SK-MEL-5 (cell line): ENCODE data around the gene VWA8. TPM values are rescaled to one million over a fixed set of nuclear protein-coding genes. Genes with fewer than 3 reads are reported as not detected.
A peak's percentile ranks its signal among the peaks of the same experiment; 100 is the strongest.
"Not testable (repeated sequence)": the region's sequence is repeated elsewhere in the genome, so short reads cannot be mapped to it uniquely, and the experiment has no call there.

Source experiments
- DNase-seq: peaks from one replicate; pipeline ENCODE4 v3.0.0-alpha.2; 2016; ENCODE audit warnings: low read depth, low spot score
- in situ Hi-C: cut with HindIII; loops from 2 replicates; pipeline ENCODE4 v1.10.0; 2016; ENCODE audit warnings: low sequenced_read_pairs, high pct_unique_total_duplicates, low pct_unique_long_range_greater_than_20kb
- total RNA-seq: library from RNA; depleted of rRNA; stranded (reverse); fragments of >200 nt; shearing (Covaris generic); gene quantifications from 2 replicates; pipeline ENCODE4 v1.2.3, GENCODE V29; 2014

VWA8 gene
- total RNA-seq, 1 experiment from 2014 or later, result 20.3 TPM

DNA sequence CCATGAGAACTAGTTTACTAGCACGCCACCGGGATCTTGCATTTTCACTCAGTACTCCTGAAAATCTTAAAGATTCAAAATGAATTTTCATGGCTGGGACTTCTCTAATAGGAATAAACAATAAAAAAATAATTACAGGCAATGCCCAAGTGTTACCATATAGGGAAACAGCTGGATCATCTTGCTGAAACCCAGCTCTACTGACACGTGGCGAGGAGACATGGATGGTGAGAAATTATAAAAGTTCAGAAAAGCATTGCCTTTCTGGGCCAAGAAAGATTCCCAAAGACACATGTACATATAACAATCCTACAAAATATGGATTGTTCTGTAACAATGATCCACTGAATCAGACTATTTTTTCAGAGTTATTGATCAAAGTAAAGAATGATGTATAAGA is 294.3 kb downstream of the VWA8 start:
- in situ Hi-C loops, result loop anchor here (25.0 kb wide), 1 partner anchor 304 kb away; no protein-coding TSS in a partner anchor
- DNase-seq, result no peak

GRCh38 chr13:41660411-41660810 is 300.5 kb downstream of the VWA8 start:
- DNase-seq, result no peak
- in situ Hi-C loops, result loop anchor here (25.0 kb wide), 1 partner anchor 298 kb away; no protein-coding TSS in a partner anchor

GRCh38 chr13:41658057-41658661 is 302.8 kb downstream of the VWA8 start:
- in situ Hi-C loops, result loop anchor here (25.0 kb wide), 1 partner anchor 296 kb away; no protein-coding TSS in a partner anchor

GRCh38 chr13:41655997-41656396 is 304.9 kb downstream of the VWA8 start:
- DNase-seq, result no peak
- in situ Hi-C loops, result loop anchor here (25.0 kb wide), 1 partner anchor 294 kb away; no protein-coding TSS in a partner anchor

More at GRCh38 chr13:41658057-41658661, 302.8 kb downstream of the VWA8 start:
- no peak for DNase-seq

DNA sequence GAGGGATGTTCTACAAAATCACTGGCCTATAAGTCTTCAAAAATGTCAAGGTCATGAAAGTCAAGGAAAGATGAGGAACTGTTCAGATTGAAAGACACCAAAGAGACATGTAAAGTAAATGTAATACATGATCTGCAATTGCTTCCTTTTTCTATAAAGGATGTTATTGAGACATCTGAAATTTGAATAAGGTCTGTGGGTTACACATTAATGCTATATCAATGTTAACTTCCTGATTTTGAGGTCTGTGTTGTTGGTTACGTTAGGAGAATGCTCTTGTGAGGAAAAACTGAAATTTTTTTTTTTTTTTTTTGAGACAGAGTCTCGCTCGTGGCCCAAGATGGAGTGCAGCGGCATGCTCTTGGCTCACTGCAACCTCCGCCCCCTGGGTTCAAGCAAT is 306.1 kb downstream of the VWA8 start:
- in situ Hi-C loops, result loop anchor here (25.0 kb wide), 1 partner anchor 292 kb away; no protein-coding TSS in a partner anchor

DNA sequence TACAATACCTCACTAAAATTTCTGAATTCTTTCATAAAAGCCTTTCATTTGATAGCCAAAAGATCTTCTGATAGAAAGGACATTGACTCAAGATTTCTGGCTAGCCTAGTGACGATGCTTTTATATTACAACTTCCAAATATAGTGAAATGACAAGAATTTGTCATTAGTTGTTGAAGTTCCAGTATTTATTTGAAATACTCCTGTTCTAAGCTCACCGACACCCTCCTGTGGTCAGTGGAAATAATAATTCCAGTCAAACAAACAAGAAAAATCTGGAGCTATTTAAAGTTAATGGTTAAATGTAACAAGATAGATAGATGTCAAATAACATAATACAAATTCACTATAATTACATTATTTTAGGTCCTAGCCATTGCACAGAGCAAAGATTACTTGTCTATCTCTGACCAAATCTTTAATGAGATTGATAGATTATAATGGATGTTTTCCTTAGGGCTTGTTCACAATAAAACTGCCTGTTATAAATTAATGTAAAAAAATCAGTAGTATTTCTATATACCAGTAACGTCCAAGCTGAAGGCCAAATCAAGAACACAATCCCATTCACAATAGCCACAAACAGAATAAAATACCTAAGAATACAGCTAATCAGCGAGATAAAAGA is 308.1 kb downstream of the VWA8 start:
- DNase-seq, result peak; percentile 54
- in situ Hi-C loops, result loop anchor here (25.0 kb wide), 1 partner anchor 291 kb away; no protein-coding TSS in a partner anchor

More for the DNA sequence above, 306.1 kb downstream of the VWA8 start:
- DNase-seq, result no peak

DNA sequence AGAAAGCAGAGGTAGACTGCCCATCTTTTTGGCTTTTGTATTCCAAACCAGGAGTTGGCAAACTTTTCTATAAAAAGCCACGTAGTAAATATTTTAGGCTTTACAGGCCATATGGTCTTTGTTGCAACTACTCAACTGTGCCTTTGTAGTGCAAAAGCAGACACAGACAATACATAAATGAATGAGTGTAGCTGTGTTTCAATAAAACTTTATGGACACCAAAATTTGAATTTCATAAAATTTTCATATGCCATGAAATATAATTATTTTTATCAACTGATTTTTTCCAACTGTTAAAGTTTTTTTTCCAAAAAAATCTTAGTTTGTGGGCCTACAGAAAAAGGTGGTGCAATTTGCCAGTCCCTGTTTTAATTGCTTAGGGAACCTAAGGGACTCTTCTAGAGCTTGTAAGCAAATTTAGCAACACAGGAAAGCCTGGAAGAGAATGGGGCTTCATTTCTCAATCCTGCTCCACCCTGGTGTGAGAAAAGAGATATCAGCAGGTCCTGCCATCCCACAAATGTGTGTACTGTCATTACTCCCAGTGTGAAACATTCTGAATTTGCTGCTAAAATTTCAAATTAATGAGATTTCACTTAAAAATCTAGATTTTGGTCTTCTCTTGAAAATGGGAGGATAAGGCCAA is 309.4 kb downstream of the VWA8 start:
- in situ Hi-C loops, result loop anchor here (25.0 kb wide), 1 partner anchor 289 kb away; no protein-coding TSS in a partner anchor
- DNase-seq, result no peak

DNA sequence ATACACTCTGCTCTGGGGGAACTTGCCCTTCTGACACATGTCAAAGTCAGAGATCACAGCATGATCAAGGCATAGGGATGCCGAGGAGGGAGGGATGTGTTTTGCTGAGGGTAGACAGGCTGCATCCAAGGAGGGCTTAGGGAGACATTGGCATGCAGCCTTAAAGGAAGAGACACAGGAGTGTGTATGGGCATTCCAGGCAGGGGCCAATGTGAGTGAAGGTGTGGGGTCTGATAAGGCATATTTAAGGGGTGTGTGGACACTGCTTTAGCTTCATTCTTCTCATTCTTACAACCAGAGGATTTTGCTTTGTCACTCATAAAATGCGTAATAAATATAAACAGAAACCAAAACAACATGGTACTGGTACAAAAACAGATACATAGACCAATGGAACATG is 310.2 kb downstream of the VWA8 start:
- no peak for DNase-seq
- in situ Hi-C loops, result loop anchor here (25.0 kb wide), 1 partner anchor 288 kb away; no protein-coding TSS in a partner anchor

GRCh38 chr13:41649659-41650058 is 311.2 kb downstream of the VWA8 start:
- in situ Hi-C loops, result loop anchor here (25.0 kb wide), 1 partner anchor 287 kb away; no protein-coding TSS in a partner anchor
- peak; percentile 50 for DNase-seq

- in situ Hi-C loops, result no loop called here
- DNase-seq, result peak; percentile 89
These were observed 312.5 kb downstream of the VWA8 start for GRCh38 chr13:41648314-41648935.

DNA sequence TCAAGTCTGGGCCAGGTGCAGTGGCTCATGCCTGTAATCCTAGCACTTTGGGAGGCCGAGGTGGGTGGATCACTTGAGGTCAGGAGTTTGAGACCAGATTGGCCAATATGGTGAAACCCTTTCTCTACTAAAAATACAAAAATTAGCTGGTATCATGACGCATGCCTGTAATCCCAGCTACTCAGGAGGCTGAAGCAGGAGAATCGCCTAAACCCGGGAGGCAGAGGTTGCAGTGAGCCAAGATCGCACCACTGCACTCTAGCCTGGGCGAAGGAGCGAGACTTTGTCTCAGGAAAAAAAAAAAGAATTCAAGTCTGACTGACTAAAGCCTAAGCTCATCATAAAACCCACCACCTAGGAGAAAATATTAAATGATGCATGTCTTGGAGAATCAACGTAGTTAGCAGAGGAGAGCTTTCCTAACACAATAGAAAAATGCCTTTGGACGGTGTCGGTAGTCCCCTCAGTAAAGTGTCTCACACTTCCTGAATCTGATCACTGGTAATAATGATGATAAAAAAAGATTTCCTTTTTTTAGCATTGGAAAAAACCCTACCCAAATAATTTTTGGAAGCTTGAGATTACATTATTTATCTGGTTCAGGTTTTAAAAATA is 313.1 kb downstream of the VWA8 start:
- DNase-seq, in situ Hi-C loops: not testable (repeated sequence)

- in situ Hi-C loops, result no loop called here
These were observed 315.6 kb downstream of the VWA8 start for GRCh38 chr13:41645331-41645730.

DNA sequence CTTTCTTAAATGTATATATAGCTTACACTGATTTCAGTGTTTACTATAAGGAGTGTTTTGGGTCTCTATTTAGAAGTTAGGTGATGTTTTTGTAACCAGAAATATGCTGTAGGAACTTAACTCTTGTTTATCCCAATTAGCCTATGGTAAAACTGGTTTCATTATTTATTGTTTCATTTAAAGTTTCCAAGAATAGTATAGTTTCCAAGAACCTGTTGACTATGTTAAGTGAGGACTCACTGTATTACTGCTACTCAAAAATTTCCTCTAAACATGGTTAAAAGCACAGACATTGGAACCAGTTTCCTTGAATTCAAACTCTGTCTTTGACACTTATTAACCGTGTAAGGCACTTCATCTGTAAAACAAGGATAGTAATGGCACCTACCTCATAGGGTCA is 316.2 kb downstream of the VWA8 start:
- DNase-seq, result no peak
- in situ Hi-C loops, result no loop called here

More at GRCh38 chr13:41645331-41645730, 315.6 kb downstream of the VWA8 start:
- DNase-seq, result no peak

DNA sequence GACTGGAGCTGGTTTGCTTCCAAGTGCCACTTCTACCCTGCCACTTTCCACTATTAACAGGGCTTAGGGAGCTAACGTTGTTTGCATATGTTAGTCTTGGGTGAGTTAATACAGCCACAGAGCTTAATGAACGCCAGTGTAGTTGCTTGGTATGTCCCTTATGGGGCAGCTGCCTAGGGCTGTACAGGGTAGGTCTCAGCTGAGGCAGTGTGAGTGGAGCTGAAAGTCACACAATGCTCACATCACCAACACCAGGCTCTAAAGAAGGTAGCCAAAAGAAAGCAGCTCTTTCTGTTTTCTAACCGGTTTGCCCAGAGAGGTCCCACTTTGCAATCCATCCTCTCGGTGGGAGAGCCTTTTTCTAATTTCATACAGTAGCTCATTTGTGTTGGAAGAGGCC is 317.4 kb downstream of the VWA8 start:
- in situ Hi-C loops, result no loop called here
- DNase-seq, result peak; percentile 64

DNA sequence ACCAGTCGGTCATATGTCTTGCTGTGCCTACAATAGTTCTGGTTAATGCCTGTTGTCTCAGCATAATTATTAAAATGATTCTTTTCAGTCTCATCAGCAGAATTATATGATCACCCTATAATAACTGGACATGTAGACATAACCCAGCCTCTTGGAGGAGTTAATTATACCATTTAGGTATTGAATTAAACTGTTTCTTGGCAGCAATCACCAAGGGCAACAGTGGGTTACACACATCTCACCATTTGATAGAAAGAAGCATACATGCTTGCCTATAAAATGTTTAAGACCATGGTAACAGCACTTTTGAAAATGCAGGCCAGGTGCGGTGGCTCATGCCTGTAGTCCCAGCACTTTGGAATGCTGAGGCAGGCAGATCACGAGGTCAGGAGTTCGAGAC is 318.9 kb downstream of the VWA8 start:
- in situ Hi-C loops, result no loop called here
- DNase-seq, result no peak

GRCh38 chr13:41641429-41641828 is 319.5 kb downstream of the VWA8 start:
- in situ Hi-C loops, result no loop called here
- DNase-seq, result no peak

DNA sequence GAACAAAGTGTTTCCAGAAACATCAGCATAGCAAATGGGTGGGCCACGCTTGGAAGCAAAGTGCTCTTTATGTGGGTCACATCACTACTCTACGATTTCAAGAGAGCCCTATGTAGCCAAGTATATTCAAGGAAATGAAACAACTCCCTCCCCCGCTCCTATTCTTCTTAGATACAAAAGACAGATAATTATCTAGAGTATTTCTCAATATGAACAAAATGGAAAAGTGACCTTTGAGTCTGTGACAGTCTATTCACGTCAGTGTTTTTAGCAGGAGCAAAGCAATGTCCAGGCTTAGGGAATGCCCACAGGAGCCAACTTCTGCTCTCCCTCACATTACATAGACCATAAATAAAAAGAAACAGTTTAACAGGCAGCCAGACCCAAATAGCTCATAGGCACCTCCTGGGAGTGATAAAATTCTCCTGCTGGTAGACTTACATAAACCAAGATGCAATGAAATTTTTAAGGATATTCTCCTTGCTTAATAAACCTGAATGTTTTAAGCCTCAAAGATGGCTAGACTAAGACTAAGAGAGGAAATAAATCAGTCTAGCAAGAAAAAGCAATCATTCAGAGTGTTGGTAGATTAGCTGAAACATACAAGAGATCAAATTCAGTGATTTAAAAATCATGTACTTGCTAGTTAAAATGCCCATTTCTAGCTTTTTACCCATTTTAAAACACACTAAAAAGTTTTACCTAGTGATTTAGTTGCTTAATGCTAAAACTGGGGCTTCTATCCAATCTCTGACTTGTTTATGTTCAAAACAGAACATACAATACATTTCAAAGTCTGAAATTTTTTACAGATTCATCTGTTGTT is 320.7 kb downstream of the VWA8 start:
- in situ Hi-C loops, result no loop called here
- DNase-seq, result peak; percentile 38
